ENCODE measurements around the gene GALNT1.

Gene GALNT1

DNA sequence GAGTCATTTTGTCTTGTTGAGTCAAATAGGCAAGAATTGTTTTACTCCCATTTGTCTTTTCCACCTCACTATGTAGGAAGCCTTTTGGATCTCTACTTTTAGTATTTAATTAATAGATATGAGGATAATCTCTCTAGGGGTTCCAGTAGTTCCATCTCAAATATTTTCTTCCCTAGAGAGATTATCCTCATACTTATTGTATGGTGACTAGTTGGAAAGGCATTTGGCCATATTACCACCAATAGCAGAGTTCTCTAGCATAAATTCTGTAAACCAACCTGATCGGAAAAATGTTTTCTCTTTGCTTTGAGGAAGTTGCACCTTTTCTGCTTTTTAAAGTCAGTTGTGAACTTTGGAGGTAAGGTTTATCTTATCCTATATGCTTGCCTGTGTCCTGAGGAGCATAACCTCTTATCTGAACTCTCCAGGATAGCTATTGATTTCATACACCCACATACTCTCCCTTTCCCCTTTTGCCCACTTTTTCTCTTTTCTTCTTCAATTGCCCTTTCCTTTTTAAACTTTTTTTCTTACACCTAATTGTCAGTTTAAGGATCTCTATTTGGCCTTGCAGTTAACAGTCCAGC lies 100.8 kb downstream of the GALNT1 start:
- no peak for DNase-seq

DNA sequence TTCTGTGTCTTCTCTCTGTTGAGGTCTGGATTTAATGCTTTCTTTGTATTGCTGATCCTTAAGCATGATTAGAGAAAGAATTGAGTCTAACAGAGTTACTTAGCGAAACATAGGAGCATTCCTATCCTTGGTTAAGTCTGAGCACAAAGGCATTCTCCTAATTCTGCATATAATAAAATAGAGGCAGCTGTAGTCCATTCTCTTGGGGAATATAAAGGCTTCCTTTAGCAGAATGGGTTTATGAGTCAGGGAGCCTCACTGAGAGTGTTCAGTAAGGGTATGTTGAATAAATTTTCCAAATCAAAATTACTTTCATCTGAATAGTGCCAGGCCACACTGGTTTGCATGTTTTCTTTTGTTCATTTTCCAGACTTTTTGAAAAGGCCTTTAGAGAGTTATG lies 101.5 kb downstream of the GALNT1 start:
- no peak for DNase-seq

DNA sequence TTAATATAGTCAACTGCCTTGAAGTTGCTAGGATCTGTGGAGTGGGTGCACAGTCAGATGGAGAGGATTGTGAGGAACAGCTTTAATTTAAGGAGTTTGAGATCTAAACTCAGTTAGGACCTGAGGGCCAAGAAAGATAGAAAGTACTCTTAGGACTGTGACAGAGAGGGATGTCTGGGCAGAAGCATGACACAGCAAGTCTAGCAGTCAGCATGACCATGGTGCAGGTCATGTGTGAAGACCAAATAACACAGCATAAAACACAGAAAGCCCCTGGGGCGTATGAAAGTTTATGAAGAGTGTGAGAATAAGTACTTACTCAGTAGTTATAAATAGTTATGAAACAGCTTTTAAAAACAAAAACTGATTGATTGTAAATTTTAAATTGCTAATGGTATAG lies 107.2 kb downstream of the GALNT1 start:
- no peak for DNase-seq

DNA sequence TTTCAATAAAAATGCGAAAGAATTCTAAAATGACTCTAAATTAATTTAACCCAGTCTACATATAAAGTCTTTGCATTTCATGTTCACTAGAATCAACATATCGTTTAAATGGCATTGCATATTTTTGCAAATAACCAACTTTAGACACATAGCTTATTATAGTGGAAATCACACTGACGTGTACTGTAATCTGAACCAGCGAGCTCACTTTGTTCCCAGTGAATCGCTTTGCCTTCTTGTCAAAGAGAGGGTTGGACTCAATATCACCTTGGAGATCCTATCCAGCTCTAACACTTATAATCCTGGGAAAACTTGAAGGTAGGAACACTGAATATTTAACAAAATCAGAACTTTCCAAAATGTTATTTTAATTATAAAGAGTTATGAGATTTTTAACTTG lies 108.2 kb downstream of the GALNT1 start:
- DNase-seq: no peak

GRCh38 chr18:35691625-35692024 lies 110.1 kb downstream of the GALNT1 start:
- DNase-seq: peak; percentile 86

- DNase-seq: no peak
These were observed 111.3 kb downstream of the GALNT1 start for GRCh38 chr18:35692866-35693265.

DNA sequence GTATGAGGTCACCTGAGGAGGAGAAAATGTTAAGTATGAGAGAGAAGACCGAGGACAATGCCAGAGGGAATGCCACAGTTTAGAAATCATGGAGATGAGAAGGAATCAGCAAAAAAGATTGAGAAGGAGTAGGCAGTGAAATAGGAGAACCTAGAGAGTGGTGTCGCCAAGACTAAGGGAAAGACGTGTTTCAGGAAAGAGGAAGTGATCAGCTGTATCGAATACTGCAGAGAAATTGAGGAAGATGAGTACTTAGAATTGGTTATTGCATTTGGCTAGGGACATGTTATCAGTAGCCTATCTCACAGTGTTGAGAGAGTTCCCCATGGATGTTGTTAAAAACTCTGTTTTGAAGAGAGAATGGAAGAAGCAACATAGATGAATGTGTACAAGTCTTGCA lies 112.3 kb downstream of the GALNT1 start:
- DNase-seq: no peak

DNA sequence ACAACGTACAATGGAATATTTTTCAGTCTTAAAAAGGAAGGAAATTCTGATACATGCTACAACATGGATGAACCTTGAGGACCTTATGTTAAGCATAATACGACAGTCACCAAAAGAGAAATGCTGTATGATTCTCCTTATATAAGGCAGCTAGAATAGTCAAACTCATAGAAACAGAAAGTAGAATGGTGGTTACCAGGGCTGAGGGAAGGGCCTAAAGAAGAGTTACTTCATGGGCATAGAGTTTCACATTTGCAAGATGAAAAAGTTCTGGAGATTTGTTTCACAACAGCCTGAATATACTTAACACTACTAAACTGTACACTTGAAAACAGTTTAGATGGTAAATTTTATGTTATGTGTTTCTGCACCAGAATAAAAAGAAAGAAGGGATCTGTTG lies 113.3 kb downstream of the GALNT1 start:
- no peak for DNase-seq

GRCh38 chr18:35695384-35695783 lies 113.8 kb downstream of the GALNT1 start:
- DNase-seq: no peak

- peak; percentile 30 for DNase-seq
These were observed 114.3 kb downstream of the GALNT1 start for GRCh38 chr18:35695803-35696202.

- no peak for DNase-seq
These were observed 114.8 kb downstream of the GALNT1 start for GRCh38 chr18:35696307-35696706.

DNA sequence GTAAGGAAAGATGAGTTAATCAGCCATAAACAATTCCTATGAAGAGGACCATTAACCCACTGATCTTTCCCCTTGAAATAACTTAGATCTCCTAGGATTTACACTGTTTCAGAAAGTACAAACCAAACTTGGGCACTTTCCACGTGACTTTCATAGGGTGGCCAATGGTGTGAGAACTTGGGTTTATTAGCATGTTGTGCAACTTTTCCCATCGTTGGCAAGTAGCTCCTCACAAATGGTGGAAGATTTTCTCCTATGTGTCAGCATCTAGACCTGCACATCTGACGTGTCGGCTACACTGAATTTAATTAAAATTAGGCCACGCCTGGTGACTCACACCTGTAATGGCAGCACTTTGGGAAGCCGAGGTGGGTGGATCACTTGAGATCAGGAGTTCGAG lies 116.3 kb downstream of the GALNT1 start:
- DNase-seq: no peak

GRCh38 chr18:35703043-35703688 lies 121.6 kb downstream of the GALNT1 start:
- DNase-seq: peak; percentile 9

- no peak for DNase-seq
These were observed 124.4 kb downstream of the GALNT1 start for GRCh38 chr18:35705988-35706387.

DNA sequence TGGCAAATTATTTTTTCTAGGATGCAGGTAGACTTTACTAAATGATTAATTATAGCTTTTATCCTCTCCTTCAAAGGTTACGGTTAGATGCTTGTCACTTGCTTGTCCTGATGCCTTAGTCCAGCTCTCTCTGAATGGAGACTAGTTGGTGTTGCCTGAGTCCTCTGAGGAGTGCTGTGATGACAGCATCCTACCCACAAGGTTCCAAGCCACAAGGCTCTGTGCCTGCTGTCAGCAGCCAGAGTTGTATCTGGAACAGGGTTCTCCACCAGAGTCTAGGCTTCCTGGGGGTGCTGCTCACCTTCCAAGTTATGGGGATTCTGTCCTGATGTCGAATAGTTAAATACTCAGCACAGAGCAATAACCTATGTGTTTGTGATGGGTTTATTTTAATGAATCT lies 125.7 kb downstream of the GALNT1 start:
- no peak for DNase-seq

DNA sequence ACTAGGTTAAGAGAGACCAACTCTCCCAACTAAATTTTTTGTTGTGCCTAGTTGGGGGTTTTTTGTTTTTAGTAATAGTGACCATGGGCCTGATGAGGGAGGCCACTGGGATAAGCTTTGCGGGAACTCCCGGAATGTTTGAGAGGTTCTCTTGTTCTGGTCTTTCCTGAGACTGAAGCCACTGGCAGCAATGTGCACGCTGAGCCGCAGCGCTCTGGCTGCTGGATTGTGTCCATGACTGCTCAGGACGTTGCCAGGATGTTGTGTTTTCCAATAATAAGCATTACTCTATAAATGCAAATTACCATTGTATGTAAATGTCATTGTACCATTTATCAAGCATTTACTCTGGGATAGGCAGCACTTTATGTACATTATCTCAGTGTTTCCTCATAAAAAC lies 126.1 kb downstream of the GALNT1 start:
- no peak for DNase-seq

GRCh38 chr18:35710581-35710980 lies 129.0 kb downstream of the GALNT1 start:
- DNase-seq: peak; percentile 49

- no peak for DNase-seq
These were observed 129.7 kb downstream of the GALNT1 start for GRCh38 chr18:35711227-35711626.

GRCh38 chr18:35713545-35713944 lies 132.0 kb downstream of the GALNT1 start:
- no peak for DNase-seq

DNA sequence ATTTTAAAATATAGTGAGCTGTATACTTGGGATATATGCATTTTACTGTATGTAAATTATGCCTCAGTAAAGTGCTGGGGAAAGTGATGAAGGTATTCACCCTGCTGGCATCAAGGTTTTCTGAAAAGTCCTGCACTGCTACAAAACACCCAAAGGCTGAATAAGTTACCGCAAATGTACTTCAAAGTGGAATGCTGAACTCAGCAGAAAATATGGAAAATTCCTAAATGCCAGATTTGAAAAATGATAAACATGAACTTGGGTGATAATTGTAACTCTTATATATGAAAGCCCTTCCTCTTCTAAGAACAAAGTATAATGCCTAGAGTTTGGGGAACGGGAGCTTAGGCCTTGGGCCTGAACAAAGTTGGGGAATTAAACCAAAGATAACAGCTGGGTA lies 133.0 kb downstream of the GALNT1 start:
- no peak for DNase-seq

- no peak for DNase-seq
These were observed 133.6 kb downstream of the GALNT1 start for GRCh38 chr18:35715139-35715538.

- no peak for DNase-seq
These were observed 134.8 kb downstream of the GALNT1 start for GRCh38 chr18:35716169-35716831.

DNA sequence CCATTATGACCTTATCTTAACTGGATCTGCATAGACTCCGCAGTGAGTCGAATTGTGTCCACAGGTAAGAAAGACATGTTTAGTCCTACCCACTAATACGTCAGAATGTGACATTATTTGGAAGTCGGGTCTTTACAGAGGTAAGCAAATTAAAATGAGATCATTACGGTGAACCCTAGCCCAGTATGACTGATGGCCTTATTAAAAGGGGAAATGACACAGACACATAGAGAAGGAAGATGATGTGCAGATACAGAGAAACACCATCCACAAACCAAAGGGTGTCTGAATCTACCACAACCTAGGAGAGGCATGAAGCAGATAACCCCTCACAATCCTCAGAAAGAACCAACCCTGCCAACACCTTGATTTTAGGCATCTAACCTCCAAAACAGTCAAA lies 135.6 kb downstream of the GALNT1 start:
- DNase-seq: no peak

GRCh38 chr18:35721431-35722081 lies 140.0 kb downstream of the GALNT1 start:
- no peak for DNase-seq
